ENCODE results near the gene NVL.

The NVL gene

GRCh38 chr1:224276771-224277487 lies 53.0 kb downstream of the NVL start:
- no peak for DNase-seq

- no peak for DNase-seq
Observed at GRCh38 chr1:224274970-224275626, 54.9 kb downstream of the NVL start.

- DNase-seq: no peak
Observed at GRCh38 chr1:224273641-224274040, 56.3 kb downstream of the NVL start.

DNA sequence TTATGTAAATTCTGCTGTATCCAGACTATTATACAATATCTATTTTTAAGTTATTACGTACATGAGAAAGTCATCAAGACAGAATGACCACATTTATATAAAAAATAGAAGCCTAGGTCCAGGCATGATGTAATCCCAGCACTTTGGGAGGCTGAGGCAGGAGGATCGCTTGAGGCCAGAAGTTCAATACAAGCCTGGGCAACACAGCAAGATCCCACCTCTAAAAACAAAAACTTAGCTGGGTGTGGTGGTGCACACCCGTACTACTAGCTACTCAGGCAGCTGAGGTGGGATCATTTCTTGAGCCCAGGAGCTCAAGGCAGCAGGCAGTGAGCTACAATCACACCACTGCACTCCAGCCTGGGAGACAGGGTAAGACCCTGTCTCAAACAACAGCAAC lies 58.9 kb downstream of the NVL start:
- DNase-seq: no peak

DNA sequence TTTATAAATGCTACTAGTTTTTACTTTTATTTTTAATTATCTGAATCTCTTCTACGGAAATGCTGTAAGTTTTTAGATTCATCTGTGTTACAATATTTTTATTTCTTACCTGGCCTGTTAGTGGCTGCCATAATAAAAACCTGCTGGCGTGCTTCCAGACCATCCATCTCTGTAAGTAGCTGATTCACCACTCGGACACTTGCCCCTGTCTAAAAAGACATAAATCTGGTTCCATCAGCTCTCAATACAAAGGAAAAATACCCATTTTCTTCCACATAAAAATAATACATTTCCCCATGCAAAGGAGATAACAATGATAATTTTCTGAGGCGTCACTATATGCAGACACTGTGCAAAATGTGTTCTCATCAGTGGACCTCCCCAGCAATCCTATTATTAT lies 62.0 kb downstream of the NVL start:
- no peak for DNase-seq

- DNase-seq: no peak
Observed at GRCh38 chr1:224266915-224267856, 62.8 kb downstream of the NVL start.

DNA sequence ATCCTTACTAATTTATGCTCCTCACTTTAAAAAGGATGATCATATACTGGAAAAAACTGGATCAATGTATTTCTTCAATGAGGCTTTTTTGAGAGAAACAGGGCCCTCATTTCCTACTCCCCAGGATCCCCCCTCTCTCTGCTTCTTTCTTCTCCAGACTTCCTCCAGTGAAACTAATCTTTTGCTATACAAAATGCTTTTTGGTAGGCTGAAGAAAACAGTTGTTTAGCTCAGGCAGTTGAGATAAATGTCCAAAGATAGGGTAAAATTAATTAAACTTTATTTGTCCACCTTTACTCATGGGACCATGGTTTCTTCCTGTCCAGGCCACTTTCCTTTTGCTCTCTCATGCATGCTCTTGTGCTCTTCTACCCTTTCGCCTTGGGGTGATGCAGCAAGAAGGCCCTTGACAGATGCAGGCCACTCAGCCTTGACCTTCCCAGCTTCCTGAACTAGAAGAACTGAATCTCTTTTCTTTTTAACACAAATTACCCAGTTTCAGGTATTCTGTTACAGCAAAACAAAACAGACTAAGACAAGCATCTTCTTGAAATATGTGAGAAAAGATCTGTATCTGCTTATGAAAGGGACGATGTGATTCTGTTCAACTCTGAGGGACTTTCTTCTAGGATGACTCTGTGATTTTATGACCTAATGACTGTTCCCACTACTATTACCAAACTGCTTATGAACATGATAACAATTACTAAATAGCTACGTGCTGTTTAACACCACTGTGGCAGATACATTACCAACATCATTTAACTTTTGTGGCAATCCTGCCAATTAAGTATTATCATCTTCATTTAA lies 63.7 kb downstream of the NVL start:
- DNase-seq: no peak

DNA sequence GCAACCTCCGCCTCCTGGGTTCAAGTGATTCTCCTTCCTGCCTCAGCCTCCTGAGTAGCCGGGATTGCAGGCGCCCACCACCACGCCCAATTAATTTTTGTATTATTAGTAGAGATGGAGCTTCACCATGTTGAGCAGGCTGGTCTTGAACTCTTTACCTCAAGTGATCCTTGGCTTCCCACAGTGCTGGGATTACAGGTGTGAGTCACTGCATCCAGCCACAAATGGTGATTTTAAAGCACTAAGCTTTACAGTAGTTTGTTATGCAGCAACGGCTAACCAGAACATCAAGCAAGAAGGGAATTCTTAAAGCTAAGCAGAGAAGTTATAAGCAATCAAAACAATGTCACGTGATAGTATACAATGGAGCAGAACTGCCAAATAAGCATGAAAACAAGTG lies 65.7 kb downstream of the NVL start:
- no peak for DNase-seq

- DNase-seq: no peak
Observed at GRCh38 chr1:224262373-224263054, 67.5 kb downstream of the NVL start.

- no peak for DNase-seq
Observed at GRCh38 chr1:224259986-224260385, 70.0 kb downstream of the NVL start.

- no peak for DNase-seq
Observed at GRCh38 chr1:224258351-224258750, 71.6 kb downstream of the NVL start.

DNA sequence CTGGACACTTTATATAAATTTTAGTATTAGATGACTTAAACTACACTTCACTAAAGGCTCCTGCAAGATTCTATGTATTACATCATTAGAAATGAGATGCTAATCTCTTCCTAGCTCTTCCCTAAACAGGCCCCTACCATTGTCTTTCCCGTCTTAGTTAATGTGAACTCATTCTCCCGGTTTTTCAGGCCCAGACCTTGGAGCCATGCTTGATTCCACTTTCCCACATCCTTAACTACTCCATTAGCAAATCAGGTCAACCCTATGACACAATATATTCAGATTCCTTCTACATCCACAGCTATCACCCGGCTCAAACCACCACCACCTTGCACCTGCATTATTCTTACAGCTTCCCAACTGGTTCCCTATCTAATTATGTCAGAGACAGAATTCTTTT lies 73.3 kb downstream of the NVL start:
- DNase-seq: no peak

DNA sequence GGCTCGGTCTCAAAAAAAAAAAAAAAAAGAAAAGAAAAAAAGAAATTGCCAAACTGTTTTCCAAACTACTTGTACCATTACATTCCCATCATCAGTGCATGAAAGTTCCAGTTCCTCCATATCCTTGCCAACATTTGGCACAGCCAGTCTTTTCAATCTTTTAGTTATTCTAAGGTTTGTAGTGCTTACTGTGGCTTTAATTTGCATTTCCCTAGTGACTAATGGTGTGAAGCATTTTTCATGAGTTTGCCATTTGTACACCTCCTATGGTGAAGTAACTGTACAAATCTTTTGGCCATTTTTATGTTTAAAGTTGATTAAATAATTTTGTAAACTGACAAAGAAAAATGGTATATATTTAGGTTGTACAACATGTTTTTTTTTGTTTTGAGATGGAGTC lies 76.3 kb downstream of the NVL start:
- DNase-seq: no peak

DNA sequence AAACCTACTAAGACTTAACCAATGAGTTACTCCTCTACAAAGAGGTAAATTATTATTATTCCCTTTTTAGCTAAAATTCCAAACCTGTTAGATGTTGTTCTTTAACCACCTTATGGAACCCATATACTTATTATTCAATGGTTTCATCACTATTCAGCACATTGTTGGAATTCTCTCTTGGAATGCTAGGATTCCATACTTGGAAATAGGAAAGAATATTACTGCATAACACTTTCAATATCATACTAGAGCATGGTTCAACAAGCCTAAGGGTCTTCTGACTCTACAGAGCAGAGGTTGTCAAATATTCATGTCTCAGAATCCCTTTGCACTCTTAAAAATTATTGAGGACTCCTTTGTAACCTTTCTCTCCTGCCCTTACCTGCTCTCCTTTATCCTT lies 77.5 kb downstream of the NVL start:
- DNase-seq: no peak

DNA sequence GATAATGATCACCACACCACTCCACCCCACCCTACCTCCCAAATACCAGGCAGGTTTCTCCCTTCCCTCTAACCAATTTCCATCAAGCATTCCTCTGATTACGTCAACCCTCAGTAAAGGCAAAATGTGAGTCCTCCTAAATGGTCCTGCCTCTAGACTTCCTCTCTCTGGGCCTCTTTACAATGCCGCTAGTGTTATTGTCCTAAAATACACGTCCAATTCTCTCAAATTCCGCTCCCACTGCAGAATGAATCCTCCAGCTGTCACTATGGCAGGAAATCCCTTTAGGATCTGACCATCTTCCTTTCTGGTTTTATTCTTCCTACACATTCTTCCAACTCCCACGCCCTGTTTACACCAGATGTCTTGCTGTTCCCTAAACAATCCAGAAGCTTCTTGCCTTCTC lies 78.2 kb downstream of the NVL start:
- DNase-seq: no peak

DNA sequence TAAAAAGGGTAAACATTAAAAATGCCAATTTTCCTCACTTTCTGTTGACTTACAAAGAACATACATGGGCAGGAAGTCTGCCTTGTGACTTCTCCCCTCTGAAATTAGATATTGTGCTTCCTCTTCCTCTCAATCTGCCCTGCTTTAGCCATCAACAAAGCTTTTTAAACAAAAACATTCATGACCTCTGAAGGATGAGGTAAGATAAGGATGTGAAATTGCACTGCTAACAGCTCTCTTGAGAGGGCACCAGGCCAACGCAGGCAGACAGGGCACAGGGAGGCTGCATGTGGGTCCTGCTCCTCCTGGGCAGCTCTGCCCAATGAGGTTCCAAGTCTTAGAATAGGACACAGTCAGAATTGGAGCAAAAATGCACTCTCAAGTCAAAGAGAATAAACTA lies 84.8 kb downstream of the NVL start:
- no peak for DNase-seq

GRCh38 chr1:224238756-224239155 lies 91.2 kb downstream of the NVL start:
- DNase-seq: no peak

GRCh38 chr1:224238212-224238611 lies 91.8 kb downstream of the NVL start:
- no peak for DNase-seq

- no peak for DNase-seq
Observed at GRCh38 chr1:224237119-224237881, 92.7 kb downstream of the NVL start.

- no peak for DNase-seq
Observed at GRCh38 chr1:224235813-224236493, 94.0 kb downstream of the NVL start.

DNA sequence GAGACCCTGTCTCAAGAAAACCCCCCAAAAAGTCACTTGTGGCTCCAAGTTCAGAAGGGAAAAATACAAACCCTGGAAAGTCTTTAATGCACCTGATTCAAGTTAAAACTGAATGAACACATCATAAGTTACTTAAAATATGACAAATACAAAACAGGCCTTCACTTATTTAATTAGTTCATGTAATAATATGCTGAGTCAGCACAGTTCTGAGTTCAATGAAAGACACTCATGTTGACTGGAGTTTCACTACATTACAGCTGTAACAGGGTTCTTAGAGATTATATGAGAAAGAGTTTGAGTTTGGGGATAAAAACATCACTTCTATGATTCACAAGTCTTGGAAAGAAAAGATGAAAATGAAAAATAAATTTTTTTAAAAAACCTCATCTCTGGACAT lies 96.0 kb downstream of the NVL start:
- no peak for DNase-seq
